ENCODE results near the gene GPBAR1.
"Not testable (repeated sequence)": the region's sequence is repeated elsewhere in the genome, so short reads cannot be mapped to it uniquely, and the experiment has no call there.

Gene GPBAR1

GRCh38 chr2:218270721-218271486, 10.1 kb downstream of the GPBAR1 start:
- no peak for DNase-seq

GRCh38 chr2:218271487-218271797, 10.6 kb downstream of the GPBAR1 start:
- no peak for DNase-seq

DNA sequence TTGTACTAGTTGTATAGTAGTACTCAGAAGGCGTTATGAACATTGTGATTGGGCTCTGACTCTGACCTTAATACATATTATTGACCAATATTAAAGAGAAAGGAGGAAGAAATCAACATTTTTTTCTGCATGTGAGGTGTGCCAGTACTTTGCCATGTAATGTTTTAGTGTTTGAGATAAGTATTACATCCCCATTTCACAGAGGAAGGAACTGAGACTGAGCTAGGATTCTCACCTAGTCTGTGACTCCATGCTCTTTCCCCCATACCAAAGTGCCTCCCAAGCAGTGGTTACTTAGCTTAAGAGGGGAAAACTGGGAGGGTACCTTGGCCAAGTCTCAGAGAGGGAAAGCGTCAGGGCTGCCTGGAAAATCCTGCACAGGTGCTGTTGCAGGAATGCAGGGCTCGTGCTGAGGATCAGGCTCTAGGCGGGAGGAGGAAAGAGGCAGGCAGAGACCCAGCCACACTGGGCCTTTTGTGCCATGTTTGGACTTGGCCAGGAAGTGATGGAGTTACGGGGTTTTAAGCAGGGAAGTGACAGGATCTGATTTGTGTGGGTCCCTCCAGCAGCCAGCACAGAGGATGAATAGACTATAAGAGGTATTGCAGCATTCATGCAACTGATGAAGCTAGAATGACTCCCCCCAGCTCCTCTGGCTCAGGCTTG, 11.2 kb downstream of the GPBAR1 start:
- DNase-seq, result no peak

DNA sequence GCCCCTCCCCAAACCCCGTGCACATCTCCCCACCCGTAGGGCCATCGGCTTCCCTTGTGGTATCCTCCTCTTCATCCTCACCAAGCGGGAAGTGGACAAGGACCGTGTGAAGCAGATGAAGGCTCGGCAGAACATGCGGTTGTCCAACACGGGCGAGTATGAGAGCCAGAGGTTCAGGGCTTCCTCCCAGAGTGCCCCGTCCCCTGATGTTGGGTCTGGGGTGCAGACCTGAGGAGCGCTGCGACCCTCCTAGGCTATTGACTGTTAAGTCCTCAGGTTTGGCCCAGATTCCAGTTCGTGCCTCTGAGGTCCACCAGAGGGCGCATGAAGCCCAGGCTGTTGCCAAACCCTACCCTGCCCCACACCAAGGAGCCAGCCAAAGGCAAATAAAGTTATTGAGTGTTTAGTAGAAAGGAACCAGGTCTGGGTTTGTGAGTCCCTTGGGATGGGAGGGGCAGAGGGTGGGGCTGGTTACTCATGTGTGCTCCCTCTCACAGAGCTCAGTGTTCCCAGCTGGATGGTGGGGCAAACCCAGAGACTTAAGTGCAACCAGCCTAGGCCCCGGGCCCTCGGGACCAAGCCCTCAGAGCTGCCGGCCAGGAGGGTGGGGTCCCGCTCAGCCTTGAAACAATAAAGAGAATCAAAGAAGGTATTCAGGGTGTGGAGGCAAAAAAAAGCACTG, 11.9 kb downstream of the GPBAR1 start:
- peak; percentile 77 for DNase-seq

DNA sequence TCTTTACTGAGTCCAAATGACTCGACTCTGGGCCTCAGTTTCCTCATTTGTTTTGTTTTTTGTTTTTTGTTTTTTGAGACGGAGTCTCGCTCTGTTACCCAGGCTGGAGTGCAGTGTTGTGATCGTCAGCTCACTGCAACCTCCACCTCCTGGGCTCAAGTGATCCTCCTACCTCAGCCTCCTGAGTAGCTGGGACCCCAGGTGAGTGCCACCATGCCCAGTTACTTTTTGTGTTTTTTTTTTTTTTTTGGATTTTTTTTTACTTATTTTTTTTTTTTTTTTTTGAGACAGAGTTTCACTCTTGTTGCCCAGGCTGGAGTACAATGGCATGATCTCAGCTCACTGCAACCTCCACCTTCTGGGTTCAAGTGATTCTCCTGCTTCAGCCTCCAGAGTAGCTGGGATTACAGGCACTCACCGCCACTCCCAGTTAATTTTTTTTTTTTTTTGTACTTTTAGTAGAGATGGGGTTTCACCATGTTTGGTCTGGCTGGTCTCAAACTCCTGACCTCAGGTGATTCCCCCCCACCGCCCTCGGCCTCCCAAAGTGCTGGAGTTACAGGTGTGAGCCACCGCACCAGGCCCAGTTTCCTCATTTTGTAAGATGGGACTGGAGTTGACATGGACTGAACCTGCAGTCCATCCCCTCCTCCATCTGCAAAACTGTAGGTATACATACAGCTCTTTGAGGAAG, 12.5 kb downstream of the GPBAR1 start:
- not testable (repeated sequence) for DNase-seq

- DNase-seq, result no peak
Measured at GRCh38 chr2:218273908-218274249, 13.1 kb downstream of the GPBAR1 start.

- no peak for DNase-seq
Measured at GRCh38 chr2:218274586-218274985, 13.8 kb downstream of the GPBAR1 start.

DNA sequence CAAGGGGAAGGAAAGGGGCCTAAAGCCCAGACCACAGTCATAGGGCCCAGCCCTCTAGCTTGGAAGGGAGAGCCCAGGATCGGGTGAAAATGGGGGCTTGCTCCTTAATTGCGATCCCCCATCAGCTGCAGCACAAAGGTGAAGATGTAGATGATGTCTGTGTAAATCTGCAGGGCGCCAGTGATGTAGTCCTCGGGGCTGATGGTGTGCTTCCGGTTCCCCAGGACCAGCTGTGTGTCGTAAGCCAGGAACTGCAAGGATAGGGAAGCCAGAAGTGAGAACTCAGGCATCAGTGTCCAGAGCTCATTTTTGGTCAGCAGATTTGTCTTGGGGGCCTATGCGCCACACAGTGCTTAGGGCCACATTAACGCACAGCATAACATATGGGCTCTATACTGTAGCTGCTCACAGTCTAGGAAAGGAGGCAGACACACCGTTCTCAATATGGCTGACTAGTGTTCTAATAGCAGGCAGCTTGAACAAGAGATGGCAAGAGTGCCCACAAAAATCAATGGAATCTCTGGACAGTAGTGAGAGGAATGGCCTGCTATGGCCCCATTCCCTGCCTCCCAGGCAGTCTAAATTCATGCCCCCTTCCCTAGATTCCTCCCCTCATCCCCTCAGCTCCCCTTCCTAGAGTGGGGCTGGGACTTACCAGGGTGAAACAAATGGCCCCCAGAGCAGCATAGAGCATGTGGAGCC, 14.7 kb downstream of the GPBAR1 start:
- DNase-seq, result no peak

DNA sequence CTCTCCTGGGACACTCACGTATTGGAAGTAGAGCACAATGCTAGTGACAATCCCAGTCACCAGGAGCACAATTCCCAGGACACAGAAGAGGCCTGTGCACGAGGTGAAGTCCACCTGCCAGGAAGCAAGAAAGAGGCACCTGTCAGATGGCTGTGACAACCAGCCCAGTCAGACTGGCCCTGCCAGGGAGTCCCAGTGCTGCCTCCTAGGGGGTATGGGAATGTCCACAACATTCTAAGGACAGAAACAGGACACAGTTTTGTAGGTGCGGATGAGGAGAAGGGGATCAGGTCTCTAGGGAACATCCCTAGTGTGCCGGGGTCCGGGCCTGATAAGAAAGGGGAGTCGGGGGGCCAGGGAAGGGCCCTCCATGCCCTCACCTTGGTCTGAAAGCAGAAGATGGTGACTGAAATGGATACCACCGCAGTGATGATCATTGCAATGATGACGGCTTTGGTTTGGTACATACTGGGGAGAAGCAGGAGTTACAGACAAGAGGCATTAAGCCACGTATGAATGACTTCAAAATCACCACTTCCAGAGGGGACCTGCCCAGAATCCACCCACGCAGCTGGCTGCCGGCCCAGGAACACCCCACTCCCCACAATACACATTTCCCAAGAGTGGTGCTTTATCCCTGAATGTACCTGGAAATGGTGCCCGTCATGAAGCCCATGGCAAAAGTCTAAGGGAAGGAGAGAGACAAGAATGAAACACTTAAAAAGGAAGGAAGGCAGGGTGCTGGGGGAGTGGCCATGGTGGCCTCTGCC, 16.4 kb downstream of the GPBAR1 start:
- DNase-seq, result no peak

- no peak for DNase-seq
Measured at GRCh38 chr2:218277921-218278320, 17.1 kb downstream of the GPBAR1 start.

- no peak for DNase-seq
Measured at GRCh38 chr2:218278531-218279360, 17.9 kb downstream of the GPBAR1 start.

- DNase-seq, result no peak
Measured at GRCh38 chr2:218280260-218280870, 19.6 kb downstream of the GPBAR1 start.

- no peak for DNase-seq
Measured at GRCh38 chr2:218281449-218281848, 20.6 kb downstream of the GPBAR1 start.

GRCh38 chr2:218282173-218282991, 21.6 kb downstream of the GPBAR1 start:
- DNase-seq, result no peak

- no peak for DNase-seq
Measured at GRCh38 chr2:218284106-218284811, 23.4 kb downstream of the GPBAR1 start.

GRCh38 chr2:218285604-218286003, 24.8 kb downstream of the GPBAR1 start:
- DNase-seq, result no peak

GRCh38 chr2:218286570-218287459, 26.0 kb downstream of the GPBAR1 start:
- no peak for DNase-seq

Data from COR-L47 (cell line).